ENCODE measurements around the gene CDHR4. TPM values are rescaled to one million over a fixed set of nuclear protein-coding genes. Genes with fewer than 3 reads are reported as not detected.
"Not testable (repeated sequence)": the region's sequence is repeated elsewhere in the genome, so short reads cannot be mapped to it uniquely, and the experiment has no call there.

Gene CDHR4
- total RNA-seq, 2 donors from 2014 or later = not detected

DNA sequence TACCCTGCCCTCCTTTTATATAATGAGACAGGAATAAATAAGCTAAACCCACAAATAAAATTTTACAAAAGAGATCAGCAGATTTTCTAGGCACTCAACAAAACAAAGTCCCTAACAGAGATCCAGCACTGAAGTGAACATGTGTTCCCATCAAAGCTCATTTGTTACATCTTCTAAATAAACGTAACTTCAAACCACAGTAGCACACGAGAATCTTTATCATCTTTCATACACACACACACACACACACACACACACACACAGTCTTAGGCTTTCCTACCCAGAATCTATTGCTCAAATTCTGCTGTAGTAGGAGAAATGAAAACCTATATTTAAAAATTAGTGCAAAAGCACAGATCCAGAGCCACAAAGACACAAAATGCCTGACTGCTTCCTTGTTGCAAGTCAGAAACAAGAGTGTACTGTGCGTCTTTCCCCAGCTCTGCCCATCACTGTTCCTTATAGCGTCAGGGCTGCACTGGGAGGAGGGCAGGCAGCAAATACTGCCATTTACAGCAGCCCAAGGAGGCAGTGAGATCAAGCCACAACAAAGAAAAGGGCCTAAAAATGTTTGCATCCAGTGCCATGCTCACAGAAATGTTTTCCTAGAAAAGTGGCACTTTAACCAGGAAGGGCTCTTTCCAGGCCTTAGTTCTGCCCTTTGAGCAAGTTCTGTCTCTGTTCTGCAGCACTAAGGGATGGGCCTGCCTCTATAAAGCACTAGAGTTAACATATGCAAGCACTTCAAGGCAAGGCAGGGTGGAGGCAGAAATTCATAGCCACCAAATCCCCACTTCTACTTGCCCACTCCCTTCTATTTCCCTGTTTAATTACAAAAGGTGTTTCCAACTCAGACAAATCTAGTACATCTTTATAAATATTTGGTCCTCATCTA lies 19.3 kb downstream of the CDHR4 start:
- Histone ChIP-seq H3K27me3 (replicated peaks; ENCODE audit: insufficient read depth) (no peaks in the 10 kb centered on the region), H3K36me3 (no peaks in the 10 kb centered on the region), H3K4me3 (no peak overlapping the region), H3K9me3 (no peaks in the 10 kb centered on the region), H3K4me1 (replicated peaks) (peaks cover 11% of the 10 kb centered on the region), H3K27ac (no peak overlapping the region)
- DNase-seq (ENCODE audit: low spot score) = no peak
- WGBS = 54% methylated on average over 4 of the region's 4 CpGs
- TF ChIP-seq POLR2AphosphoS5 (IDR thresholded peaks at IDR 0.05) (no peak), CTCF (IDR thresholded peaks at IDR 0.05) (no peak), POLR2A (IDR thresholded peaks at IDR 0.05) (no peak)
- intact Hi-C loops (cut with DNase I) = no loop called here

DNA sequence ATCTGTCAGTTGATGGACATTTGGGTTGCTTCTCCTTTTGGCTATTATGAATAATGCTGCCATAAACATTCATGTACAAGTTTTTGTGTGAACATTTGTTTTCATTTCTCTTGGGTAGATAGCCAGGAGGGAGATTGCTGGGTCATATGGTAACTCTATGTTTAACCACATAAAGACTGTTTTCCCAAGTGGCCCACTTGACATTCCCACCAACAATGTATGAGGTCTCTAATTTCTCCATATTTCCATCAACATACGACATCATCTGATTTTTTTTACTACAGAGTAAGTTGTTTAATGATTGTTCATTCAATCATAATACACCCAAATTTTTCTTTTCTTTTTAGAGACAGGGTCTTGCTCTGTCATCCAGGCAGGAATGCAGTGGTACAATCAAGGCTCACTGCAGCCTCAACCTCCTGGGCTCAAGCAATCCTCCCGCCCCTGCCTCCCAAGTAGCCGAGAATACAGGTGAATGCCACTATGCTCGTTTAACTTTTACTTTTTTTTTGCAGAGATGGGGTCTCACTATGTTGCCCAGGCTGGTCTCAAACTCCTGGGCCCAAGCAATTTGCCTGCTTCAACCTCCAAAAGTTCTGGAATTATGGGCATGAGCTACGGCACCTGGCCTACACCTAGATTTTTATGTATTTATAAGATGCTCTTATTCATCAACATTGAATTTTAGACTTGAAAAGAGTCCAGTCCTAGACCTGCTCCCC lies 20.2 kb downstream of the CDHR4 start:
- no peaks in the 10 kb centered on the region for H3K27me3 ChIP-seq (replicated peaks; ENCODE audit: insufficient read depth)
- H3K27ac ChIP-seq = no peak overlapping the region
- 88% methylated on average over 5 of the region's 5 CpGs for WGBS
- no peaks in the 10 kb centered on the region for H3K36me3 ChIP-seq
- H3K4me1 ChIP-seq (replicated peaks) = peaks cover 7% of the 10 kb centered on the region
- no peak for TF ChIP-seq POLR2A (IDR thresholded peaks at IDR 0.05)
- TF ChIP-seq POLR2AphosphoS5 (IDR thresholded peaks at IDR 0.05) = no peak
- no peak for TF ChIP-seq CTCF (IDR thresholded peaks at IDR 0.05)
- no peaks in the 10 kb centered on the region for H3K9me3 ChIP-seq
- intact Hi-C loops (cut with DNase I) = no loop called here
- no peak for DNase-seq (ENCODE audit: low spot score)
- H3K4me3 ChIP-seq = no peak overlapping the region

- H3K4me3 ChIP-seq; H3K27ac ChIP-seq; H3K27me3 ChIP-seq (replicated peaks; ENCODE audit: insufficient read depth); H3K4me1 ChIP-seq (replicated peaks); H3K9me3 ChIP-seq; intact Hi-C loops (cut with DNase I); H3K36me3 ChIP-seq; DNase-seq (ENCODE audit: low spot score): not testable (repeated sequence)
- 86% methylated on average over 8 of the region's 8 CpGs for WGBS
Observed at GRCh38 chr3:49776101-49776500, 23.6 kb downstream of the CDHR4 start.

- H3K27me3 ChIP-seq (replicated peaks; ENCODE audit: insufficient read depth) = no peaks in the 10 kb centered on the region
- H3K36me3 ChIP-seq = no peaks in the 10 kb centered on the region
- WGBS = 46% methylated on average over 3 of the region's 3 CpGs
- no peak overlapping the region for H3K27ac ChIP-seq
- no peak for TF ChIP-seq CTCF (IDR thresholded peaks at IDR 0.05)
- TF ChIP-seq POLR2A (IDR thresholded peaks at IDR 0.05) = no peak
- no peak for TF ChIP-seq POLR2AphosphoS5 (IDR thresholded peaks at IDR 0.05)
- H3K4me1 ChIP-seq (replicated peaks) = peaks cover 7% of the 10 kb centered on the region
- H3K9me3 ChIP-seq = no peaks in the 10 kb centered on the region
- intact Hi-C loops (cut with DNase I) = no loop called here
- no peak overlapping the region for H3K4me3 ChIP-seq
- no peak for DNase-seq (ENCODE audit: low spot score)
Observed at GRCh38 chr3:49775538-49775937, 24.1 kb downstream of the CDHR4 start.

- Histone ChIP-seq H3K4me1 (replicated peaks) (no peaks in the 10 kb centered on the region), H3K9me3 (no peaks in the 10 kb centered on the region), H3K27me3 (replicated peaks; ENCODE audit: insufficient read depth) (no peaks in the 10 kb centered on the region), H3K36me3 (no peaks in the 10 kb centered on the region), H3K4me3 (no peak overlapping the region), H3K27ac (no peak overlapping the region)
- intact Hi-C loops (cut with DNase I) = no loop called here
- 93% methylated on average over 2 of the region's 2 CpGs for WGBS
- DNase-seq (ENCODE audit: low spot score) = no peak
- TF ChIP-seq POLR2A (IDR thresholded peaks at IDR 0.05) (no peak), POLR2AphosphoS5 (IDR thresholded peaks at IDR 0.05) (no peak), CTCF (IDR thresholded peaks at IDR 0.05) (no peak)
Observed at GRCh38 chr3:49772703-49773102, 27.0 kb downstream of the CDHR4 start.
